A673 (cell line): ENCODE results near the gene SWI5. TPM values are rescaled to one million over a fixed set of nuclear protein-coding genes. Genes with fewer than 3 reads are reported as not detected.

Experiments used
- BruUV-seq: library from RNA; stranded (reverse); fragments of 400-500 nt; replicated peaks from 2 replicates; lab custom pipeline; 2021; lab: Mats Ljungman, UMichigan
- CTCF ChIA-PET: fragments of 300-600 bp; sonication (Branson Sonifier 250); formaldehyde crosslinking; loops from one replicate; lab custom pipeline; 2022; ENCODE audit warnings: antibody characterized with exemption; lab: Charles Lee
- POLR2A ChIA-PET: fragments of 300-600 bp; sonication (Branson Sonifier 250); formaldehyde crosslinking; loops from one replicate; lab custom pipeline; 2022; ENCODE audit warnings: antibody characterized with exemption; ENCODE audit not compliant: low non-redundant PET; lab: Charles Lee
- DNase-seq: peaks from one replicate; pipeline ENCODE4 v3.0.0-alpha.2; 2015; ENCODE audit warnings: low spot score
- H3K27ac ChIP-seq: fragments of 200-600 bp; sonication (generic); 2 replicates; pipeline ENCODE4 v1.5.1; 2016; ENCODE audit warnings: mixed run types, low read depth, mild to moderate bottlenecking, mixed read lengths, antibody characterized with exemption, low read length; ENCODE audit not compliant: poor library complexity, severe bottlenecking
- H3K27me3 ChIP-seq: fragments of 200-600 bp; sonication (generic); replicated peaks from 2 replicates; pipeline ENCODE4 v1.6.1; 2017; ENCODE audit warnings: mixed run types, low read depth, mild to moderate bottlenecking, mixed read lengths, antibody characterized with exemption, low read length; ENCODE audit not compliant: insufficient read depth, poor library complexity
- H3K36me3 ChIP-seq: fragments of 200-600 bp; sonication (generic); 2 replicates; pipeline ENCODE4 v1.6.1; 2016; ENCODE audit warnings: mixed run types, mild to moderate bottlenecking, mixed read lengths, antibody characterized with exemption, low read length; ENCODE audit not compliant: insufficient read depth, poor library complexity, severe bottlenecking
- H3K4me1 ChIP-seq: fragments of 200-600 bp; sonication (generic); 2 replicates; pipeline ENCODE4 v1.6.1; 2017; ENCODE audit warnings: mixed run types, mild to moderate bottlenecking, mixed read lengths, antibody characterized with exemption, low read length; ENCODE audit not compliant: insufficient read depth, poor library complexity, severe bottlenecking
- H3K4me3 ChIP-seq: fragments of 200-600 bp; sonication (generic); 2 replicates; pipeline ENCODE4 v1.5.1; 2016; ENCODE audit warnings: low read depth, mixed run types, mild to moderate bottlenecking, mixed read lengths, low read length; ENCODE audit not compliant: poor library complexity, severe bottlenecking
- H3K9me3 ChIP-seq: fragments of 200-600 bp; sonication (generic); 2 replicates; pipeline ENCODE4 v1.6.1; 2016; ENCODE audit warnings: mixed run types, low read depth, mild to moderate bottlenecking, mixed read lengths, antibody characterized with exemption, low read length; ENCODE audit not compliant: poor library complexity, severe bottlenecking
- EZH2 ChIP-seq: fragments of 200-600 bp; sonication (generic); IDR thresholded peaks from 2 replicates; pipeline ENCODE4 v1.6.1; 2017; ENCODE audit warnings: borderline replicate concordance, low read depth, mild to moderate bottlenecking, mixed read lengths, antibody characterized with exemption, low read length; ENCODE audit not compliant: poor library complexity, severe bottlenecking
- intact Hi-C: fragments of 100-400 bp; cut with micrococcal nuclease; formaldehyde crosslinking; loops from one replicate; pipeline ENCODE4 v1.10.0; 2022; ENCODE audit not compliant: unreplicated experiment
- total RNA-seq: library from RNA; stranded (reverse); gene quantifications from 2 replicates; pipeline ENCODE4 v1.2.3, GENCODE V29; 2021
- TF ChIP-seq, protein P1 (sequence below): fragments of 300-800, 200-600 bp; sonication (generic); conservative IDR thresholded peaks from 2 replicates; pipeline ENCODE4 v1.5.1; 2017; ENCODE audit warnings: low read depth, mild to moderate bottlenecking, antibody characterized with exemption, low read length, moderate library complexity, mixed read lengths

The SWI5 gene
- total RNA-seq, 1 experiment from 2014 or later = 19.0 TPM

DNA sequence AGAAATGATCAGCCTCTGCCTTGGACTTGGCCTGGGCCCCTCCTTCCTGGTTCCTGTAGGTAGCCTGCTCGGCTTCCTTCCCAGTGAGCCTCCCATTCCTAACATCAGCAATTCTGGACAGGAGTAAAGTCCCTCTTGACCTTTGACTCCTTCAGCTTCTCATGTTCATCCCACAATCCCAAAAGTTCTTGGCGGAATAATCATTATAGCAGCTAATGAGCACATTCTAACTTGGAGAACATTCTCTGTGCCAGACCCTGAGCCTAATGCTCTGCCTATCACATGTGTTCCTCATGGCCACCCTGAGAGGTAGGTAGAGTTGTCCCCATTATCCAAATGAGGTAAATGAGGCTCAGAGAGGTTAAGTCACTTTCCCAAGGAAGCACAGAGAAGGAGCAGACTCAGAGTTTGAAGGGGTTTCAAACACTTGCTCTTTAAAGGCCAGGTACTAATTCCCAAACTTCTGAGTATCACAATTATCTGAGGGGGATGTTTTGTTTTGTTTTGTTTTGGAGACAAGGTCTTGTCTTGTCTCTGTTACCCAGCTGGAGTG lies 21.2 kb downstream of the SWI5 start:
- Histone ChIP-seq H3K4me1 (no peaks in the 10 kb centered on the region), H3K27ac (no peak overlapping the region), H3K9me3 (no peaks in the 10 kb centered on the region), H3K4me3 (no peak overlapping the region), H3K36me3 (no peaks in the 10 kb centered on the region), H3K27me3 (no peaks in the 10 kb centered on the region)
- no TSS peak for BruUV-seq
- ChIA-PET CTCF (no interaction called here), POLR2A (no interaction called here)
- no peak for DNase-seq
- intact Hi-C loops = loop anchor here (5.0 kb wide), 1 partner anchor 115 kb away; no protein-coding TSS in a partner anchor
- no peak for TF ChIP-seq EZH2
- TF ChIP-seq, protein P1, sequence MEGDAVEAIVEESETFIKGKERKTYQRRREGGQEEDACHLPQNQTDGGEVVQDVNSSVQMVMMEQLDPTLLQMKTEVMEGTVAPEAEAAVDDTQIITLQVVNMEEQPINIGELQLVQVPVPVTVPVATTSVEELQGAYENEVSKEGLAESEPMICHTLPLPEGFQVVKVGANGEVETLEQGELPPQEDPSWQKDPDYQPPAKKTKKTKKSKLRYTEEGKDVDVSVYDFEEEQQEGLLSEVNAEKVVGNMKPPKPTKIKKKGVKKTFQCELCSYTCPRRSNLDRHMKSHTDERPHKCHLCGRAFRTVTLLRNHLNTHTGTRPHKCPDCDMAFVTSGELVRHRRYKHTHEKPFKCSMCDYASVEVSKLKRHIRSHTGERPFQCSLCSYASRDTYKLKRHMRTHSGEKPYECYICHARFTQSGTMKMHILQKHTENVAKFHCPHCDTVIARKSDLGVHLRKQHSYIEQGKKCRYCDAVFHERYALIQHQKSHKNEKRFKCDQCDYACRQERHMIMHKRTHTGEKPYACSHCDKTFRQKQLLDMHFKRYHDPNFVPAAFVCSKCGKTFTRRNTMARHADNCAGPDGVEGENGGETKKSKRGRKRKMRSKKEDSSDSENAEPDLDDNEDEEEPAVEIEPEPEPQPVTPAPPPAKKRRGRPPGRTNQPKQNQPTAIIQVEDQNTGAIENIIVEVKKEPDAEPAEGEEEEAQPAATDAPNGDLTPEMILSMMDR = no peak

DNA sequence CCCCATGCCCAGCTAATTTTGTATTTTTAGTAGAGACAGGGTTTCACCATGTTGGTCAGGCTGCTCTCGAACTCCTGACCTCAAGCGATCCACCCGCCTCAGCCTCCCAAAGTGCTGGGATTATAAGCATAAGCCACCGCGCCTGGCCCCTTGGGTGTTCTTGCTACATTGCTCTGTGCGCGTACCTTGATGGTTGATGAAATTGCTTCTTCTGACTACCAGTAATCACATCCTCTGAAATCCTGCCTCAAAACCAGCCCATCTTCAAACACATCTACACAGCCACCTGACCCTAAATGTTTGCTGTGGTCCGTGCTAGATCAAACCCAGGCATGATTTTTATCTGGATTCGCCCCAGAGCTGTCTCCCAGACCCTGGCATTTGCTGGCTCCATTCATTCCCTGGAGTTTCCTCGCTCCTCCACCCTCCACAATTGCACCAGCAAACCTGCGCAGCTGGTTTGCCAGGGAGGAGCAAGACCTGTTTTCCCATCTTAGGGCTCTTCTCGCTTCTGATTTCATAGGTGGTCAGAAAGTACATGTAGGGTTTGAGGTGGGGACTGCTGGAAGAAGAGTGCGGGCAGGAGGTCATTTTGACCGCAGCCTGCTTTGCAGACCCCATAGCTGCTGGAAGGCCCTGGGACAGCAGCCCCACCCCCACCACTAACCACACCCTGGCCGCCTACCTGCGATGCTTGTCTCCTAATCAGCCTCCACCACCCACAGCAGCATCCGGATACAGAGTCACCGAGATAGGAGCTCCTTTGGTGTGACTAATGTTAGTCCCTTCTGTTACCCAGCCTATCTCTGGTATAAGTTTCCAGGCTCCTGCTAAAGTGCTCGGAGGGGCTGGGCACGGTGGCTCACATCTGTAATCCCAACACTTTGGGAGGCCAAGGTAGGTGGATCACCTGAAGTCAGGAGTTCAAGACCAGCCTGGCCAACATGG lies 22.7 kb downstream of the SWI5 start:
- no peaks in the 10 kb centered on the region for H3K4me1 ChIP-seq
- H3K27me3 ChIP-seq = no peaks in the 10 kb centered on the region
- TF ChIP-seq, protein P1 = no peak
- TF ChIP-seq EZH2 = no peak
- no peaks in the 10 kb centered on the region for H3K9me3 ChIP-seq
- no peak overlapping the region for H3K4me3 ChIP-seq
- no peak for DNase-seq
- no peak overlapping the region for H3K27ac ChIP-seq
- no TSS peak for BruUV-seq
- intact Hi-C loops = loop anchor here (5.0 kb wide), 1 partner anchor 113 kb away; no protein-coding TSS in a partner anchor
- POLR2A ChIA-PET = interaction anchor here (0.7 kb wide), 1 partner anchor 12 kb away, joined by 8 read pairs; no protein-coding TSS in a partner anchor
- CTCF ChIA-PET = no interaction called here
- no peaks in the 10 kb centered on the region for H3K36me3 ChIP-seq

DNA sequence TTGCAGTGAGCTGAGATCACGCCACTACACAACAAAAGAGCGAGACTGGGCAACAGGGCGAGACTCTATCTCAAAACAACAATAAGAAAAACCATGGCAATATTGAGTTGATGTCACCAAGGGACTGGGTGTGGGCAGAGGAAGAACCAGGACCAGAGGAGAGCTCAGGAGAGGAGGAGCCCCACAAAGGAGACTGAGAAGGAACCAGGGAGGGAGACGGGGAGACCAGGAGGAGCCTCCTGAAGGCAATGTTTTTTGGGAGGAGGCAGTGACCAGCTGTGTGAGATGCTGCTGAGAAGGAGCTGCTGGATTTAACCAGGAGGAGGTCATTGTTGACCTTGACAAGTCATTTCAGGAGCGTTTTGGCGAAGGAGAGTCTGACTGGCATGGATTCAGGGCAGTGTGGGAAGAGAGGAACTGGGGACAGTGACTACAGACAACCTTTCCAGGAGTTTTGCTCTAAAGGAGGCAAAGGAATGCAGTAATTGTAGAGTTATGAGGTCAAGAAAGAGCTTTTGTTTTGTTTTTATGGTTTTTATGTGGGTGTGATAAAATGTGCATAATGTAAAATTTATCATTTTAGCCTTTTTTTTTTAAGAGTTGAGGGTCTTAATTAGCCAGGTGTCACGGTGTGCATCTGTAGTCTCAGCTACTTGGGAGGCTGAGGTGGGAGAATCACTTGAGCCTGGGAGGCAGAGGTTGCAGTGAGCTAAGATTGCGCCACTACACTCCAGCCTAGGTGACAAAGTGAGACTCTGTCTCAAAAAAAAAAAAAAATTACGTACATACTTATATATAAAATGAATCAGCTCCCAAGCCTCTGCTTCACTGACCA lies 28.3 kb downstream of the SWI5 start:
- no TSS peak for BruUV-seq

More for the DNA sequence above, 28.3 kb downstream of the SWI5 start:
- no peak overlapping the region for H3K27ac ChIP-seq
- ChIA-PET POLR2A (interaction anchor here (0.9 kb wide), 1 partner anchor 8 kb away, joined by 3 read pairs; no protein-coding TSS in a partner anchor), CTCF (no interaction called here)
- peaks cover 4% of the 10 kb centered on the region for H3K36me3 ChIP-seq
- DNase-seq = no peak
- no peaks in the 10 kb centered on the region for H3K4me1 ChIP-seq
- no peaks in the 10 kb centered on the region for H3K27me3 ChIP-seq
- intact Hi-C loops = no loop called here
- no peak overlapping the region for H3K4me3 ChIP-seq
- H3K9me3 ChIP-seq = no peaks in the 10 kb centered on the region
- TF ChIP-seq, protein P1 = no peak
- no peak for TF ChIP-seq EZH2
